Pons (tissue), 1 donor: ENCODE data around the gene TENM4.

Experiments
- DNase-seq: peaks from one replicate; pipeline ENCODE4 v3.0.0-alpha.2; 2016; ENCODE audit warnings: low spot score

The TENM4 gene

GRCh38 chr11:79174045-79175008, 266.5 kb downstream of the TENM4 start:
- DNase-seq, result no peak

- peak; percentile 44 for DNase-seq
Measured at GRCh38 chr11:79173615-79174014, 267.2 kb downstream of the TENM4 start.

GRCh38 chr11:79170321-79170720, 270.5 kb downstream of the TENM4 start:
- no peak for DNase-seq

GRCh38 chr11:79168530-79169110, 272.2 kb downstream of the TENM4 start:
- DNase-seq, result no peak

GRCh38 chr11:79167510-79168188, 273.2 kb downstream of the TENM4 start:
- no peak for DNase-seq

DNA sequence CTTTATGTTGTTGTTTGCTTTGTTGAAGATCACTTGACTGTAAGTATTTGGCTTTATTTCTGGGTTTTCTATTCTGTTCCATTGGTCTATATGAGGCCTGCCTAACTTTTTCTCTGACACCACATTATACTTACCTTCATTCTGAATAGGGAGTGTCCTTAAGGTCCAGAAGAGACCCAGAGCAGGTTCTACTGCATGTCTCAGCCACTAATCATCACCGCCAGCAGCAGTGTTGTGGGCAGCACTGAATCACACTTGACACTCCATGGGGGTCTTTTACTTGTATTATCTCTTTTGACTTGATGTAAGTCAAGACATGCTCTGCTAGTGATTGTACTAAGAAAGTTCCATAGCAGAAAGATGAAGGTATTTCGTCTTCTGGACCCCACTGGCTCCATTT, 274.9 kb downstream of the TENM4 start:
- no peak for DNase-seq

DNA sequence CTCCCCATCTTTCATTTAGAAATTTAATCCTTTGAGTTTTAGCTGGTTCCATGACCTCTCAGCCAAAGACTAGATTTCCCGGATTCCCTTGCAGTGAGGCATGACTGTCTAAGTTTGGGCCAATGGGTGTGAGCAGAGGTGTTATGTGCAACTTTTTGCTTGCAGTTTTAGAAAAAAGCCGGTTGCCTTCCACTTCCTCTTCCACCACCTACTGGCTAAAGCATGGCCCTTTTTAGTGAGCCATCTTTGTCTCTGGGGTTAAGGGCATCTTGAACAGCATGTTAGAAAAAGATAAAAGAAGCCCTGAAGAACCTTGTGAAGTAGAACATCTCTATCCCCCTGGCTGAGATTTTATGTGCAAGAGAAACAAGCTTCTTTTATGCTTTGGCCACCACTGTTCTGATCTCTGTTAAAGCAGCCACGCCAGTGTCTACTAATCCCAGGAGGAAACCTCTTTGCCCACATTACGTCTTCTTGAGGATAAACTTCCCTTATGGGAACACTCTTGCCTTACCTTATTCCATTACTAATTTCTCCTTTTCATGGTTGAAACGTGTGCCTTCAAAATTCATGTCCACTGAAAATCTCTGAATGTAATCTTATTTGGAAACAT, 279.9 kb downstream of the TENM4 start:
- DNase-seq, result peak; percentile 48

DNA sequence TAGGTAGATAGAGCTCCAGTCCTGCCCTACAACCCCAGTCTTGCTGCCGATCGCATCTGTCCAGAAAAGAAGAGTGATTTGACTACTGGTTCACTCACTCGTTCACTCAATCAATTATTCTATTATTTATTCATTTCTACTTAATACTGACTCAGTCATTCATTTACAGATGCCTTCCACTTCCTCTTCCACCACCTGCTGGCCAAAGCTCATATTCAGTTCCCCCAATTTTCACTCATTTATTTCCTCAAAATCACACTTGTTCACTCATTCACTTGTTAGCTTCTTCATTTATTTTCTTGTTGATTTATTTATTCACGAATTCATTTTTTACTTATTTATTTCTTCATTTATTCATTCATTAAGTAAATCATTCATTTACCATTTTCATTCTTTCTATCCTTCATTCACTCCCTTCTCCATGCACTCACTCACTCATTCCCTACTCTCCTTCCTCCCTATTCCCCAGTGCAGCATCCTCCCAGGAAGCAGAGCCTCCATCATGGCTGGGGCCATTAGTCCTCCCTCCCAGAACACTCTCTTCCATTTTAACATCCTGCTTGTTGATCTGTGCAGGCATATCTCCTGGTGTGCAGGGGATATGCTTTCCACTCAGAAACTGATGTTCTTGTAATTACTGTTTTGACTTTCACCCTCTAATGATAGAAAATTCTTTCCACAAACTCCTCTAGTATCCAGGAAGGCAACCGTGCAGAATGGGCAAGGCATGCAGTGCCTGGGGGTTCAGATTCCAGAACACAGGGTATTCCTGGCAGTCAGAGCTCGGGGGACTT, 281.0 kb downstream of the TENM4 start:
- no peak for DNase-seq

DNA sequence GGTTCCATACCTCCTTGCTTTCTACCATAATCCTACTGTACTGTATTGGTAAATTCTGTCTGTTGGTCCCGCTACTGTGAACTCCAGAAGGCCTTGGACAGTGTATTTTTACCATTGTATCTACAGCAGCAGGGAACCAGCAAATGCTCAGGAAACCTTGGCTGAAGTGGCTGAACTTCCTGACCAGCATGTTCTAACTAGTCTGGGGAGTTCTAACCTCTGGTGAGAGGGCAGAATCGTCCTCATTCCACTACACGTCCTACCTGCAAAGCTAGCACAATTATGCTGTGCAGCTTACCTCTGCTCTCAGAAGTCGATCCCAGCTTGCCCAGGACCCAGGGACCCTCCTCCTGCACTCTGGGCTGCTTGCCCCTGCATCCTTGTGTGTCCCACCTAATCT, 283.1 kb downstream of the TENM4 start:
- DNase-seq, result no peak

- DNase-seq, result no peak
Measured at GRCh38 chr11:79156031-79156430, 284.8 kb downstream of the TENM4 start.

GRCh38 chr11:79155237-79155636, 285.6 kb downstream of the TENM4 start:
- no peak for DNase-seq

GRCh38 chr11:79152511-79152910, 288.3 kb downstream of the TENM4 start:
- DNase-seq, result peak; percentile 22

GRCh38 chr11:79151396-79151795, 289.4 kb downstream of the TENM4 start:
- no peak for DNase-seq

DNA sequence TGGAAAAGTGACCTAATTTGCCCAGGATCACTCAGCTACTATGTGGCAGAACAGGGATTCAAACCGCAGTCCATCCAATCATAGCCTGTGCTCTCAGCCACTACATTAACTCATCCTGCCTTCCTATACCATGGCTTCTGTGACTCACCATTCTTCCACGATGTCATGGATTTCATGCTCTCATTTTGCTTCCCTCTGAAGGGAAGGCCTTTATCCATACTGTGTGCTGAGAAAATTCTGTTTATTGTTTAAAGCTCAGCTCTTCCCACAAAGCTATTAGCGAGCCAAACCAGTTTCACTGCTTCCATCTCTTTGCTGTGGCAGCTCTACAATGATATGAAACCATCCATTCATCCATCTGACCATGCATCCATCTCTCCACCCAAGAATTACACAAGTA, 289.9 kb downstream of the TENM4 start:
- no peak for DNase-seq

DNA sequence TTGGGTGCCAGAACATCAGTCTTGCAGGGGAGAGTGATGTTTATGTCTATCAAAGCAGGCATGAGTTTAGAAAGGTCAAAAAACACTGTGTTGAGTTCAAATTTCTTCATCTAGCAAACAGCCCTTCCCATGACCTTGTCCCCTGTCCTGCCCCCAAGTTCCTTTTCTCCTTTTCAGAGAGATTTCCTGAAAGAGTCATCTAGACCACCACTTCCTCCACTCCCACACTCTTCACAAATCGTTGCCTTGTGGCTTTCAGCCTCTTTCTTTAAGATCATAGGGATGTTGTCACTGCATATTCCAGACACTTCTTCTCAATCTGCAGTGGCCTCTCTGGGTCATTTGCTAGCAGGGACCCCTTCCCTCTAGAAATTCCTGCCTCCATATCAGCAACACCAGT, 290.5 kb downstream of the TENM4 start:
- DNase-seq, result no peak

- no peak for DNase-seq
Measured at GRCh38 chr11:79147731-79148130, 293.1 kb downstream of the TENM4 start.

- no peak for DNase-seq
Measured at GRCh38 chr11:79147011-79147410, 293.8 kb downstream of the TENM4 start.

GRCh38 chr11:79139900-79140299, 300.9 kb downstream of the TENM4 start:
- no peak for DNase-seq

- DNase-seq, result no peak
Measured at GRCh38 chr11:79129702-79130101, 311.1 kb downstream of the TENM4 start.

DNA sequence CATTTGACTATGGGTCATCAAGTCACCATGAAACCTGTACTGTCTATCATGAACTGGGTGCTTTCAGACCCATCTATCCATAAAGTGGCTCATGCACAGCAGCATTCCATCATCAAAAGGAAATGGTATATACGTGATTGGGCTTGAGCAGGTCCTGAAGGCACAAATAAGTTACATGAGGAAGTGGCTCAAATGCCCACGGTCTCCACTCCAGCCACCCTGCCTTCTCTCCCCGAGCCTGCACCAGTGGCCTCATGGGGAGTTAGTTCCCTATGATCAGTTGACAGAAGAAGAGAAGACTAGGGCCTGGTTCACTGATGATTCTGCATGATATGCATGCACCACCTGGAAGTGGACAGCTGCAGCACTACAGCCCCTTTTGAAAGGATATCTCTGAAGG, 312.5 kb downstream of the TENM4 start:
- no peak for DNase-seq

DNA sequence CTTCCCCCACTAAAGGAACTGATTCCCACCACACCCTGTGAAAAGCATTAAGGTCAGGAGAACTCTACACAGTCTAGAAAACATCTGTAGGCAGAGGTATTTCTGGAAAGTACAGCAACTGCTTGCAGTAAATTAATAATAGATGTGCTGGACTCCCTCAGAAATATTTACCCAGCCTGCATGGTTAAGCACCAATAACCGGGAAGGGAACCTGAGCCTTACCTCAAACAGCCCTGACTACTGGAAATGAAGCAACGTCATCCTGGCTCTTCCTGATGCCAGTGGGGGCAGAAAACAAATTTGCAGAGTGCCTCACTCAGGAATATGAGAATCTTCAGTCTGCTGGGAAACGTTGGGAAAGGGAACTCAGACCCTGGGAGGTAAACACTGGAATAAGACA, 318.1 kb downstream of the TENM4 start:
- no peak for DNase-seq

- DNase-seq, result peak; percentile 51
Measured at GRCh38 chr11:79121351-79121750, 319.5 kb downstream of the TENM4 start.
